Stimulated activated CD4-positive, alpha-beta T cell treated with anti-CD3 and anti-CD28 coated beads, Interleukin-4, amount 100 ng/mL, for 48 hours (primary cell): Measurements from ENCODE around the gene KBTBD6.
"Not testable (repeated sequence)": the region's sequence is repeated elsewhere in the genome, so short reads cannot be mapped to it uniquely, and the experiment has no call there.

Experiments
- DNase-seq, 2 donors: peaks; one replicate each; pipeline ENCODE4 v3.0.0-alpha.2; 2020; ENCODE audit warnings: low read depth in 2 of 2

The KBTBD6 gene

DNA sequence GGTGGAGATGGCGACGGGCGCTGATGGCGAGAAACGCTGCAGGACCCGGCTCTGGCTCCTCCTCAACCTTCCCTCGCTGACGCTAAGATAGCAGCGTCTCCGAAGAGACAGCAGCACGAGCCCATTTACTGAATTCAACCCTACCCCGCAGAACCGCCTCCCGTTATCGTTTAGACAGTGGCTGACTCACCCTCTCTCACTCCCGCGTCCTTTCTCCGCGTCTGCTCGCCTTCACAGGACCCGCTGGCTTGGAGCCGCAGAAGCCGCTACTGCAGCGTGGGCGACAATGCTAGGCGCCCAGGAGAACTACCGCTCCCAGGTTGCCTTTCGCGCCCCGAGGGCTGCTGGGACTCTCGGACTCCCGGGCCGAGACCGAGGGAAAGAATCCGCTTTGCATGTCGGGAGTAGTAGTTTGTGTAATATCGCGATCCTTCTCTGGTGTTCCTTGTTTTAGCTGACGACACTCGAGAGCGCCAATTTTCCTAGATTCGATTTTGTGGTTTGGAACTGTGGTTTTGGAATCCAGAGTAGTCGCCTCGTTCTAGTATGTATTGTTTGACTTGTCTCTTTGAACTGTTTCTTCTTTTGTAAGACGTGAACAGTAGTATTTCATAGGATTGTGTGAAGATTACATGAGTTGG lies at the start of gene KBTBD6:
KBTBD6 (minus strand) TSS at position 291 of the 641 bp plus-strand sequence. CDS start 291 bp downstream, outside the sequence.
- peak; percentile 88 to 95 for DNase-seq

GRCh38 chr13:41182231-41182630 lies 49.6 kb upstream of the KBTBD6 start:
- DNase-seq = no peak

GRCh38 chr13:41179593-41180250 lies 47.1 kb upstream of the KBTBD6 start:
- DNase-seq = no peak

- no peak for DNase-seq
These were observed 45.4 kb upstream of the KBTBD6 start for GRCh38 chr13:41178040-41178439.

- no peak for DNase-seq
These were observed 45.0 kb upstream of the KBTBD6 start for GRCh38 chr13:41177616-41178015.

DNA sequence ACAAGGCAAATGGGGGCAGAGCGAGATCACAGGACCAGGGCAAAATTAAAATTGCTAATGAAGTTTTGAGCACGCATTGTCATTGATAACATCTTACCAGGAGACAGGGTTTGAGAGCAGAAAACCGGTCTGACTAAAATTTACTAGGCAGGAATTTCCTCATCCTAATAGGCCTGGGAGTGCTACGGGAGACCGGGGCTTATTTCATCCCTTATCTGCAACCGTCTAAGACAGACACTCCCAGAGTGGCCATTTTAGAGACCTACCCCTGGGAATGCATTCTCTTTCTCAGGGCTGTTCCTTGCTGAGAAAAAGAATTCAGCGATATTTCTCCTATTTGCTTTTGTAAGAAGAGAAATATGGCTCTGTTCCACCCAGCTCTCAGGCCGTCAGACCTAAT lies 43.0 kb upstream of the KBTBD6 start:
- DNase-seq = not testable (repeated sequence)

DNA sequence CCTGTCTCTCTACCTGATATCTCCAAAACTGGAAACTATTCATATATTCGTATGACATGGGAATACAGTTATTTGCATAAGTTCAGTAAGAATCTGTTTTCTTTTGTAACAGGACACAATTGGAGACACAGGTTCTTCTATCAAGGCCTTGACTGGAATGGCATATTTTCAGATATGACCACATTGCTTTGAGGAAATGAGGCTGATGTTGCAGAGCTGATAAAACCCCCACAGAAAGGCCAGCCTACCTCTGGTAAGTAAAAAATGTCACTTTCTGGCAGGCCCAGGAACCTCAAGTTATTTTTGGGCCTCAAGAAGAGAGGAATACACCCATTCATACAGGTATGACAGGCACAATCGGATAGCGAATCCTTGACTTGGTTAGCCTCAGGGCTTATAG lies 29.5 kb upstream of the KBTBD6 start:
- no peak for DNase-seq

DNA sequence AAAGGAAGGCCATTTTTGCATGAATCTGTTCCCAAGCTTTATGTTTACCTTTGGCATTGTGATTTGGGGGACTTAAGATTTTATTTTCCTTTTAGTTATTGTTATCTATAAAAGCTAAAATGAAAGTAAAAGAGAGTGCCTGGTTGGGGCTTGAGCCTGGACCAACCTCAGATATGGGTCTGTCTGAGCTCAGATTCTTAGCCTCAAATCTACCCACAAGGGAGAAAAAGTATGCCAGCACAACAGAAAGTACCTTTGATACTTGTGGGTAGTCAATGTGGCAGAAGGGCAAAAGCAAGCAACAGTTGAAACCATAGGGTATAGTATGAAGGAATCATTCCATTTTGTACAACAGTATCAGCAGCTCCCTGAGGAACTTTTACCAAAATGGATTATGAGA lies 26.6 kb upstream of the KBTBD6 start:
- no peak for DNase-seq

- no peak for DNase-seq
These were observed 24.6 kb upstream of the KBTBD6 start for GRCh38 chr13:41157048-41157717.

DNA sequence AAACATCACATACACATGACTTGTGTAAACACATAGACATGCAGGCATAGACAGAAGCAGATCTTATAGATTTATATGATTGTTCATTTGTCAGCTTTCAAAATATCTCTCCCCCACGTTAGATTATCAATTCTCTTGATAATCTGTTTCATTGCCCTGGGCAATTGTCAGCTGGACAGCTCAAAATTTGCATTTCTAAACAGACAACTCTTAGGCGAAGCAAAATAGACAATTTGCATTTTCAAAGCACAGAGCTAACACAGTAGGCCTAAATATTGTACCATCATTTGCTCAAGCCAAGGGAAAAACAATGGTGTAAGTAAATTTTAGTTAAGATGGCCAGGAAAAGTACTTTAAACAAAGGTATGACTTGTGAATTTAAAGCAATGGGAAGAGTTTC lies 24.0 kb upstream of the KBTBD6 start:
- DNase-seq = no peak

GRCh38 chr13:41154042-41154441 lies 21.4 kb upstream of the KBTBD6 start:
- no peak for DNase-seq

DNA sequence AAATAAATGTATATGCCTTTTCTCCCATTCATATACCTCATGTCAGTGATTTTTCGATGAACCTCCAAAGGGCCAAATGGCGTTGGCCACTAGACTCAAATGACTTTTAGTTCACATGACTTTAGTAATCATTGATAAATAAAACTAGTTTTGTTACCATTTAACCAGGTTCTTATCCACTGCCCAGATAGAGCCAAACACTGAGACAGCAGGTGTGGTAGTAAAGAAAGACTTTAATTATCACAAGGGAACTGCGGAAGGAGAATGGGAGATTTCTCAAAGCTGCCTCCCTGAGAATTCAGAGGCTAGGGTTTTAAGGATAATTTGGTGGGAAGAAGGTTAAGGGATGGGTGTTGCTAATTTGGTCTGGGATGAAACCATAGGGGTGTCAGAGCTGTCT lies 19.4 kb upstream of the KBTBD6 start:
- DNase-seq = no peak

DNA sequence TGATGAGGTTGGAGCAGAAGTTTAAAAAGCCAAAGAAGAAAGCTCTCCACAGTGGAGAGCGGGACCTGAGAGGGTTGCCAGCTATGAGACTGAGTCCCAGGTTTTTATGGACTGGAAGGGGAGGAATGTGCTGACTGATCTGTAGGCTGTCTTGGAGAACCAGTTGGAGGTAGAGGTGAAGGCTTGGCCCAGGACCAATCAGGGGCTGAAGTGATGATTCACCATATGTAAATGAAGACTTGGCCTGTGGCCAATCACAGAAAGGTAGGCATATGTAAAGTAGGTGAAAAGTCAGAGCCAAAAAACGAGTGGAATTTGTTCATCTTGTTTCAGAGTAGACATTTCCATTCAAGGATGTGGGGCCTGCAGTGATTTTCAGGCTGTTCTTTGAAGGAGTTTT lies 17.5 kb upstream of the KBTBD6 start:
- DNase-seq = no peak

DNA sequence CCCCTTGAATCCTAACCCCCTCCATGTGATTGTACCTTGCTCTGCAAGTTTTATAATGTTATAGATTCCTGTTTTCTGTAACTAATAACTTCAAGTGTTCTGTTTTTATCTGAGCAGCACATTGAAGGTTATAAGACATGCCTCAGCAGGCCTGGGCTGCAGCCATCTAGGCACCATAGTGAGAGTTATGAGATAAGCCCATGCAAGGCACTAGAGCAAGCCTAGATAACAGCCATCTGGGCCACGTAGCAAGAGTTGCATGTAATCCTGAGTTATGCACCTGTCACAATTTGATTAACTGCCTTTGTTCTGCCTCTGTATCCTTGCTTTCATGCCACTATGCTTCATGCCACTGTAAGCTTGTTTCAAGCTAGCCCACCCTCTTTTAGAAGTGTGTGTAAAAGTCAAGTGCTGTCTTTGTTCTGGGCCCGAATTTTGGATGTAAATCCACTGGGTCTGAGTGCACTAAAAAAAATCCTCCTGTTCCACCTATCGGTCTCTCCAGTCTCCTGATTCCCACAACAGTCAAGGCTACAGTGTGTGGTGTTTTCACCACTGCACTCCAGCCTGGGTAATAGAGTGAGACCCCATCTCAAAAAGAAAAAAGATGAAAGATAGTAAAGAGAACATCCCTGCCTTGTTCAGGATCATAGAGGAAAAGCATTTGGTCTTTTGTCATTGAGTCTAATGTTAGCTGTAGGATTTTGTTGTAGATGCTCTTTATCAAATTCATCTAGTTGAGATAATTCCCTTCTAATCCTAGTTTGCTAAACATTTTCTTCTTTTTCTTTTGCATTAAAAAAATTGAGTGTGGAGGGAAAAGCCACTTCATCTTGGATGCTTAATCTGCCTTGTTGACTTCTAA lies 16.0 kb upstream of the KBTBD6 start:
- DNase-seq = no peak

GRCh38 chr13:41145136-41145908 lies 12.7 kb upstream of the KBTBD6 start:
- DNase-seq = no peak

GRCh38 chr13:41144576-41144975 lies 12.0 kb upstream of the KBTBD6 start:
- DNase-seq = no peak

DNA sequence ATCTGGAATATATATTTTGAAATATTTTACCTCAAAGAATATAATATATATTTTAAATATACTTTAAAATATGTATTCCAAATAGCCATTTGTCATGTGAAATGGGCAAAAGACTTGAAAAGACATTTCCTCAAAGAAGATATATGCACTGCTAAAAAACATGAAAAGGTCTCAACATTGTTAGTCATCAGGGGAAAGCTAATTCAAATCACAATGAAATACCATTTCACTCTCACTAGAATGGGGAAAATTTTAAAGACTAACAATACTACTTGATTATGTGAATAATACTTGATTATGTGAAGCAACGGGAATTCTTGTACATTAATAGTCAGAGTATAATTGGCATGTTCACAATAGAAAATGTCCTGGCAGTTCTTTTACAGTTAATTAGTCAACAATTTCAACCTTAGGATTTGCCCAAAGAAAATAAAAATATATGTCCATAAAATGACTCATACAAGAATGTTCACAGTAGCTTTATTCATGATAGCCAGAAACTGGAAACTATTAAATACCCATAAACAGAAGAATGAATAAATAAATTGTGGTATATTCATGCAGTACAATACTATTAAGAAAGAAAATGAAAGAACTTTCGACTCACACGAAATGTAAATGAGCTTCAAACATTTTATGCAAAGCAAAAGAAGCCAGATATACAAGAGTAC lies 6.8 kb upstream of the KBTBD6 start:
- DNase-seq = no peak

- DNase-seq = no peak
These were observed 5.3 kb upstream of the KBTBD6 start for GRCh38 chr13:41137951-41138350.

DNA sequence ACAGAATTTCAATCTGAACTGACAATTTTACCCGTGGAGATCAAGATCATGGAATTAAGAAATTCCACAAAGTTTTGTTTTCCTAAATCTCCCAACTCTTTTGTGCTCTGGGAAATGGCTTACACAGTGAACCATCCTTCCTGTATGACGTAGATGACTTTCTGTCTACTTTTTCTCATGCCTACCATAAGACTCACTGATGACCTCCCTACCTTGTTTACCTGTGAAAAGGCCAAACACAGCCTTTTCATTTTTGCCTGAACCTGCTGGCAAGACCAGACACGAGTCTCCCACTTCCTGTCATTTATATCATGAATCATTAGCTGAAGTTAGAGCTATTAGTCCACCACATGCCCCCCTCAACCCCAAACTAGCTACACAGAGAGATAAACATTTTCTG lies 4.6 kb upstream of the KBTBD6 start:
- DNase-seq = no peak

- no peak for DNase-seq
These were observed 3.9 kb upstream of the KBTBD6 start for GRCh38 chr13:41136396-41137031.
